Nephron progenitor cell (in vitro differentiated cells): ENCODE results near the gene GORASP2.

Experiments used
- DNase-seq: peaks from one replicate; pipeline ENCODE4 v3.0.0; 2021
- H3K27ac Mint-ChIP-seq: 2 replicates; pipeline ENCODE4 v1.8.0; 2021; ENCODE audit warnings: mild to moderate bottlenecking, moderate library complexity, mixed read lengths
- H3K27me3 Mint-ChIP-seq: 2 replicates; pipeline ENCODE4 v1.8.0; 2021; ENCODE audit warnings: mild to moderate bottlenecking, low read depth, mixed read lengths; ENCODE audit not compliant: poor library complexity
- H3K36me3 Mint-ChIP-seq: 2 replicates; pipeline ENCODE4 v1.8.0; 2021; ENCODE audit warnings: low read depth, mixed read lengths
- H3K4me1 Mint-ChIP-seq: 2 replicates; pipeline ENCODE4 v1.8.0; 2021; ENCODE audit warnings: mixed read lengths
- H3K4me3 Mint-ChIP-seq: 2 replicates; pipeline ENCODE4 v1.8.0; 2021; ENCODE audit warnings: mild to moderate bottlenecking, moderate library complexity, mixed read lengths
- H3K9me3 Mint-ChIP-seq: 2 replicates; pipeline ENCODE4 v1.8.0; 2021; ENCODE audit warnings: mild to moderate bottlenecking, moderate library complexity, mixed read lengths
- CTCF ChIP-seq: fragments of 200-600 bp; sonication (generic); IDR thresholded peaks from 2 replicates; pipeline ENCODE4 v1.5.0; 2021; ENCODE audit warnings: antibody characterized with exemption

GORASP2 gene

GRCh38 chr2:170986566-170987258 lies 57.7 kb downstream of the GORASP2 start:
- peaks cover 11% of the 10 kb centered on the region for H3K4me1 Mint-ChIP-seq
- no peak for TF ChIP-seq CTCF
- H3K27me3 Mint-ChIP-seq = no peaks in the 10 kb centered on the region
- H3K4me3 Mint-ChIP-seq = no peak overlapping the region
- H3K9me3 Mint-ChIP-seq = peaks cover 5% of the 10 kb centered on the region
- H3K36me3 Mint-ChIP-seq = peaks cover 32% of the 10 kb centered on the region
- no peak for DNase-seq
- no peak overlapping the region for H3K27ac Mint-ChIP-seq

- H3K27ac Mint-ChIP-seq = no peak overlapping the region
- no peaks in the 10 kb centered on the region for H3K4me1 Mint-ChIP-seq
- no peaks in the 10 kb centered on the region for H3K9me3 Mint-ChIP-seq
- TF ChIP-seq CTCF = no peak
- no peak overlapping the region for H3K4me3 Mint-ChIP-seq
- H3K36me3 Mint-ChIP-seq = peaks cover 50% of the 10 kb centered on the region
- DNase-seq = no peak
- H3K27me3 Mint-ChIP-seq = no peaks in the 10 kb centered on the region
Measured at GRCh38 chr2:170991398-170992182, 62.5 kb downstream of the GORASP2 start.

GRCh38 chr2:170996316-170996715 lies 67.3 kb downstream of the GORASP2 start:
- H3K4me3 Mint-ChIP-seq = no peak overlapping the region
- no peaks in the 10 kb centered on the region for H3K9me3 Mint-ChIP-seq
- TF ChIP-seq CTCF = no peak
- H3K4me1 Mint-ChIP-seq = no peaks in the 10 kb centered on the region
- H3K36me3 Mint-ChIP-seq = peaks cover 64% of the 10 kb centered on the region
- DNase-seq = no peak
- no peaks in the 10 kb centered on the region for H3K27me3 Mint-ChIP-seq
- H3K27ac Mint-ChIP-seq = no peak overlapping the region

- no peak for TF ChIP-seq CTCF
Measured at GRCh38 chr2:170997893-170998597, 69.0 kb downstream of the GORASP2 start.

GRCh38 chr2:170999654-171000053 lies 70.6 kb downstream of the GORASP2 start:
- H3K4me3 Mint-ChIP-seq = no peak overlapping the region
- no peaks in the 10 kb centered on the region for H3K27me3 Mint-ChIP-seq
- no peak overlapping the region for H3K27ac Mint-ChIP-seq
- peaks cover 76% of the 10 kb centered on the region for H3K36me3 Mint-ChIP-seq
- no peaks in the 10 kb centered on the region for H3K4me1 Mint-ChIP-seq
- no peaks in the 10 kb centered on the region for H3K9me3 Mint-ChIP-seq
- no peak for TF ChIP-seq CTCF
- DNase-seq = no peak

More at GRCh38 chr2:170997893-170998597, 69.0 kb downstream of the GORASP2 start:
- peaks cover 71% of the 10 kb centered on the region for H3K36me3 Mint-ChIP-seq
- H3K4me1 Mint-ChIP-seq = no peaks in the 10 kb centered on the region
- no peak for DNase-seq
- H3K27me3 Mint-ChIP-seq = no peaks in the 10 kb centered on the region
- no peak overlapping the region for H3K4me3 Mint-ChIP-seq
- no peaks in the 10 kb centered on the region for H3K9me3 Mint-ChIP-seq
- no peak overlapping the region for H3K27ac Mint-ChIP-seq
